Sigmoid colon (tissue), 4 donors: ENCODE results near the gene CASQ2.

Experiments used
- CTCF ChIP-seq, 4 experiments: fragments of 450-650 bp in 3 of 4; fragments of 200-600 bp in 1 of 4; IDR thresholded peaks; one replicate each; pipeline ENCODE4 v1.5.1; 2016 to 2019; ENCODE audit warnings: antibody characterized with exemption in 4 of 4, mild to moderate bottlenecking in 3 of 4, moderate library complexity in 2 of 4
- EP300 ChIP-seq, 4 donors: sonication (generic); formaldehyde crosslinking; IDR thresholded peaks; one replicate each; pipeline ENCODE4 v1.6.1; 2017; ENCODE audit warnings: antibody characterized with exemption in 4 of 4
- POLR2A ChIP-seq, 2 donors: fragments of 450-650 bp; IDR thresholded peaks; one replicate each; pipeline ENCODE4 v1.6.1; 2016; ENCODE audit warnings: antibody characterized with exemption in 2 of 2, mild to moderate bottlenecking in 2 of 2, moderate library complexity in 2 of 2
- POLR2AphosphoS5 ChIP-seq, 4 donors: sonication (generic); formaldehyde crosslinking; IDR thresholded peaks; one replicate each; pipeline ENCODE4 v1.6.1; 2017; ENCODE audit warnings: antibody characterized with exemption in 4 of 4

- TF ChIP-seq CTCF (IDR thresholded peaks at IDR 0.05) (no peak), POLR2A (IDR thresholded peaks at IDR 0.05) (no peak), EP300 (IDR thresholded peaks at IDR 0.05) (no peak), POLR2AphosphoS5 (IDR thresholded peaks at IDR 0.05) (no peak)
Observed at GRCh38 chr1:115666702-115667101, 101.8 kb downstream of the CASQ2 start.
